Measurements from ENCODE around the gene SLC17A8.

GRCh38 chr12:100337727-100338126, 19.1 kb upstream of the SLC17A8 start:
- TF ChIP-seq POLR2A (IDR thresholded peaks at IDR 0.05) (no peak), CTCF (IDR thresholded peaks at IDR 0.05) (no peak)
